ENCODE data around the gene APOC3.
"Not testable (repeated sequence)": the region's sequence is repeated elsewhere in the genome, so short reads cannot be mapped to it uniquely, and the experiment has no call there.

Gene APOC3

GRCh38 chr11:116833816-116834534, 4.3 kb downstream of the APOC3 start:
- no peak overlapping the region for H3K4me3 ChIP-seq (replicated peaks; ENCODE audit: low read depth, low read length)
- no peak for DNase-seq (ENCODE audit: extremely low read depth, low read depth)
- no peak for TF ChIP-seq CTCF (IDR thresholded peaks at IDR 0.05; ENCODE audit: low read depth, low read length, missing control alignments)

- DNase-seq (ENCODE audit: extremely low read depth, low read depth); H3K4me3 ChIP-seq (replicated peaks; ENCODE audit: low read depth, low read length): not testable (repeated sequence)
Observed at GRCh38 chr11:116834535-116835041, 4.9 kb downstream of the APOC3 start.

GRCh38 chr11:116835042-116835772, 5.5 kb downstream of the APOC3 start:
- peak overlapping the region; percentile 35 for H3K4me3 ChIP-seq (replicated peaks; ENCODE audit: low read depth, low read length)

GRCh38 chr11:116835791-116836631, 6.3 kb downstream of the APOC3 start:
- DNase-seq (ENCODE audit: extremely low read depth, low read depth) = peak; percentile 72
- peak; percentile 72 for TF ChIP-seq CTCF (IDR thresholded peaks at IDR 0.05; ENCODE audit: low read depth, low read length, missing control alignments)
- peak overlapping the region; percentile 35 for H3K4me3 ChIP-seq (replicated peaks; ENCODE audit: low read depth, low read length)

More at GRCh38 chr11:116835042-116835772, 5.5 kb downstream of the APOC3 start:
- no peak for TF ChIP-seq CTCF (IDR thresholded peaks at IDR 0.05; ENCODE audit: low read depth, low read length, missing control alignments)
- DNase-seq (ENCODE audit: extremely low read depth, low read depth) = no peak

GRCh38 chr11:116836632-116836991, 6.9 kb downstream of the APOC3 start:
- no peak overlapping the region for H3K4me3 ChIP-seq (replicated peaks; ENCODE audit: low read depth, low read length)
- DNase-seq (ENCODE audit: extremely low read depth, low read depth) = no peak
- no peak for TF ChIP-seq CTCF (IDR thresholded peaks at IDR 0.05; ENCODE audit: low read depth, low read length, missing control alignments)

GRCh38 chr11:116837231-116838091, 7.8 kb downstream of the APOC3 start, which contains the start of gene APOA1:
Gene APOA1 (minus strand): TSS chr11:116837622. CDS start chr11:116837387, 235 bp downstream.
- no peak within 1 kb of the TSS for H3K4me3 ChIP-seq (replicated peaks; ENCODE audit: low read depth, low read length)
- no peak for TF ChIP-seq CTCF (IDR thresholded peaks at IDR 0.05; ENCODE audit: low read depth, low read length, missing control alignments)
- DNase-seq (ENCODE audit: extremely low read depth, low read depth) = no peak
